22Rv1 (cell line): ENCODE data around the gene OVOL3.

Source experiments
- H3K27ac ChIP-seq: fragments of 450-650 bp; 2 replicates; pipeline ENCODE4 v1.5.1; 2017
- ZFX ChIP-seq: fragments of 450-650 bp; IDR thresholded peaks from 2 replicates; pipeline ENCODE4 v1.6.1; 2017; ENCODE audit warnings: antibody characterized with exemption, borderline replicate concordance
- TF ChIP-seq, protein P1 (sequence below): fragments of 450-650 bp; IDR thresholded peaks from 2 replicates; pipeline ENCODE4 v1.5.1; 2017; ENCODE audit warnings: mild to moderate bottlenecking

OVOL3 gene

DNA sequence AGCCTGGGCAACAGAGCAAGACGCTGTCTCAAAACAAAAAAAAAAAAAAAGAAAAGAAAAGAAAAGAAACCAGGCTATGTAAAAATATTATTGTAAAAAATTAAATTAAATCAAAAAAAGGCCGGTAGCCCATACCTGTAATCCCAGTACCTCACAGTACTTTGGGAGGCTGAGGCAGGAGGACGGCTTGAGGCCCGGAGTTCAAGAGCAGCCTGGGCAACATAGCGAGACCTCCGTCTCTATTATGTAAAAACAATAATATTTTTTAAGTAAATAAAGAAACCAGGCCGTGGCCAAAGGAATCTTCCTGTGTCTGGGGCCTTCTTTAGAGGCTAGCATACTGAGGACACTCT lies 28.2 kb downstream of the OVOL3 start:
- no peak for TF ChIP-seq ZFX
- TF ChIP-seq, protein P1, sequence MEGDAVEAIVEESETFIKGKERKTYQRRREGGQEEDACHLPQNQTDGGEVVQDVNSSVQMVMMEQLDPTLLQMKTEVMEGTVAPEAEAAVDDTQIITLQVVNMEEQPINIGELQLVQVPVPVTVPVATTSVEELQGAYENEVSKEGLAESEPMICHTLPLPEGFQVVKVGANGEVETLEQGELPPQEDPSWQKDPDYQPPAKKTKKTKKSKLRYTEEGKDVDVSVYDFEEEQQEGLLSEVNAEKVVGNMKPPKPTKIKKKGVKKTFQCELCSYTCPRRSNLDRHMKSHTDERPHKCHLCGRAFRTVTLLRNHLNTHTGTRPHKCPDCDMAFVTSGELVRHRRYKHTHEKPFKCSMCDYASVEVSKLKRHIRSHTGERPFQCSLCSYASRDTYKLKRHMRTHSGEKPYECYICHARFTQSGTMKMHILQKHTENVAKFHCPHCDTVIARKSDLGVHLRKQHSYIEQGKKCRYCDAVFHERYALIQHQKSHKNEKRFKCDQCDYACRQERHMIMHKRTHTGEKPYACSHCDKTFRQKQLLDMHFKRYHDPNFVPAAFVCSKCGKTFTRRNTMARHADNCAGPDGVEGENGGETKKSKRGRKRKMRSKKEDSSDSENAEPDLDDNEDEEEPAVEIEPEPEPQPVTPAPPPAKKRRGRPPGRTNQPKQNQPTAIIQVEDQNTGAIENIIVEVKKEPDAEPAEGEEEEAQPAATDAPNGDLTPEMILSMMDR: no peak
- H3K27ac ChIP-seq: peak overlapping the region; percentile 99

DNA sequence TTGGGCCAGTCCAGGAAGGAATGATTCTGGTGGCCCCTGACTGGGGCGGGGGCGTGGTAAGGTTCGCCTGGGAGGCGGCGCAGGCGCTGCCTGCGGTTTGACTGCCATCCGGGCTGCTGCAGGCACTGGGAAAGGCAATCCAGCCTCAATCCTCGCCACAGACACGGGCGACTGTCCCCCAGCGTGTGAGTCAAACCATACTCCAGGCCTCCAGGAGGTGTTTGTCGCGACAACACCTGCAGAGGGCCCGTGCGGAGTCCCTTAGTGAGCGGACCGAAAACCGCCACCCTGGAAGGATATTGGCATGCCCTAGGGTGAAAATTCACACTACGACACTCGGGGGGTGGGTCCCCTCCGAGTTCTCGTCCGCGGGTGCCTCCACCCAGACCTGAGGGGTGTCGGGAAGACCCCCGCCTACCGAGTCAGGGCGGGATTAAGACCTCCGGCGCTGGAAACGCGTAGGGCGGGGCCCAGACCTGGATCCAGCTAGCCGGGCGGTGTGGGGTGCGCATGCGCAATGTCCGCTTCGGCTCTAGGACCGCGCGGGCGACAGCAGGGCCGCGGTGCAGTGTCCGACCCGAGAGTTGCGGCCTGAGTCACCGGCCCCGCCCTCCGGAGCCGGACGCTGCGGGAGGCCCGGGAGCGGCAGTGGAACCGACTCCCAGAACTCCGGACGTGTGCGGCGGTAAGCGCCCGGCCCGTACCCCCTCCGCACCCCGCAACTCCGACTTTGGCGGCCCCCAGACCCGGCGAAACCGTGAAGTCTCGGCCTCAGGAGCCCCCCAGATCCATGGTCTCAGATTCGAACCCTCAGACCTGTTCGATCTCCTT lies 28.7 kb downstream of the OVOL3 start, which contains the start of gene CAPNS1:
TSS of gene CAPNS1 (plus strand) at position 594 of the 831 bp plus-strand sequence. CDS start 946 bp downstream, outside the sequence.
- H3K27ac ChIP-seq: peak within 1 kb of the TSS; percentile 99
- TF ChIP-seq ZFX: no peak
- TF ChIP-seq, protein P1: peak; percentile 18; the same call in 1 of the 2 replicates

DNA sequence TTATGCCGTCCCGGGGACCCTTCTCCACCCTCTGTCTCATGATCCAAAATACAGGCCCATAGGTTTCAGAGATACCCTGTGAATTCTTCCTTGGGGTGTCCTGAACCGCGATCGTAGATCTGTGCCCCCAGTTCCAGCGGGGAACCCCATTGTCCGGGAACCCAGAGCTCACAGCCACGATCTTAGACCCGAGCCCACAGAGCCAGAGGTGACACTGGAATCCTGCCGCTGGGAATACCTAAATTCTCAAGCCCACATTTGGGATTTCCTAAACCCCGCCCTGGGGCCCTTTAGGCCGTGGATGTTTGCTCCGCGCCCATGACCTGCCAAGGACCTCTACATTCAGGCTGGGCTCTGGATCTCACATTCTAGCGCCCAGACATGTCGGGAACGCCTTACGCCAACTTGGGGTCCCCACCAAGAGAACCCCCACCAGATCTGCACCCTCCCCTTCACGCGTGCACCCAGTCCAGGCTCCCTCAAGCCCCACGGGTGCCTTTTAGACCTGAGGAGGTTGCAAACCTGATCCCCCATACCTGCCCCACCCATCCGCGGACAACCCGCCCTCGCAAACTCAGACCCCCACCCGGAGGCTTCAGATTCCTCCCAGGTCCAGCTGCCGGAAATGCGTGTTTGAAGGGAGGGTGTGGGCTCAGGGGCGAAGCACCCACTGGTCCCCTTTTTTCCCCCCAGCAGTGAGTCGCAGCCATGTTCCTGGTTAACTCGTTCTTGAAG lies 29.5 kb downstream of the OVOL3 start:
- H3K27ac ChIP-seq: peak overlapping the region; percentile 99
- TF ChIP-seq ZFX: no peak
- TF ChIP-seq, protein P1: no peak

DNA sequence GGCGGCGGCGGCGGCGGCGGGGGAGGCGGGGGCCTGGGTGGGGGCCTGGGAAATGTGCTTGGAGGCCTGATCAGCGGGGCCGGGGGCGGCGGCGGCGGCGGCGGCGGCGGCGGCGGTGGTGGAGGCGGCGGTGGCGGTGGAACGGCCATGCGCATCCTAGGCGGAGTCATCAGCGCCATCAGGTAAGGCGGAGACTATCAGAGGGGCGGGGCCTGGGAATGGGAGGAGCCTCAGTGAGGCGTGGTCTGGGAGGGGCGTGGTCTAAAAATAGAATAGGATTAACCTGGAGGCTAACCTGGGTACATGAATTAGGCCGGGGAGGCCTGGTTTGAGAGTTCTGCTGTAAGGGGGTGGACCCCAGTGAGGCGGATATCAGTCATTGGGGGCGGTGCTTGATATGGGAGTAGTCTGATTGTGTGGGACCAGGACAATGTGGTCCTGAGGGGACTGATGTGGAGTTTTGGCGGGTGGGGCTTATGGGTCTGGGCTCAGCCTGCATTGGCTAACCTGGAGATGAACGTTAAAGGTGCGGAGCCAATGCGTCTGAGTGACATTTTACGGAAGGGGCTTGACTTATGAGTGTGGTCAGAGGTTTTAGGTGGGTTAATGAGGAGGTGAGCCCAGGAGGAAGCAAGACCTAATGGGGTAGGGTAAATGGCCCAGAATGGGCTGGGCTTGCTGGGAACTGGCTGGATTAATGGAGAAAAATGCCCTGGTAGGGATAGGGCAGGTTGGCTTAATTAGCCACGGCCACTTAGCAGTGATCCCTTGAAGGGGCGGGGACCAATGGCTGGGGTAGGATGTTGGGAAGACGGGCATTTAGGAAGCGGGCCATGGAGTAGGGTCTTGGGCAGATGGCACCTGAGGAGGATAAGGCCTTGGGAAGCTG lies 30.3 kb downstream of the OVOL3 start:
- TF ChIP-seq, protein P1: no peak
- TF ChIP-seq ZFX: no peak
- H3K27ac ChIP-seq: peak overlapping the region; percentile 99

DNA sequence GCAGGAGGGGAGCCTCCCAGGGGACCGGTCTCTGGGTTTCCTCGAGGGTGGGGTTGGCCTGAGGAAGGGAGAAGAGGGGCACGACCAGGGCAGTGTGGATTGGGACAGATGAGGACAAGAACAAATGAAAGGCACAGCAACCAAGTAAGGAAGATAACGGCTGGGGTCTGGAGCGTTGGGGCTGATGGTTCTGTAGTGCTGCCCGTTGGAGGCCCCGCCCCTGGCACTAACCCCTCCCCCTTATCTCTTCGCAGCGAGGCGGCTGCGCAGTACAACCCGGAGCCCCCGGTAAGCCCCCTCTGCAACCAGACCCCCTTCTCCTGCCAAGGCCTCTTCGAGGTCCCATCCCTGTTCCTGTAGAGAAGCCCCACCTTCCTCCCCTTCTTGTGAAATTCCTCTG lies 31.1 kb downstream of the OVOL3 start:
- TF ChIP-seq ZFX: no peak
- TF ChIP-seq, protein P1: no peak
- H3K27ac ChIP-seq: peak overlapping the region; percentile 99

DNA sequence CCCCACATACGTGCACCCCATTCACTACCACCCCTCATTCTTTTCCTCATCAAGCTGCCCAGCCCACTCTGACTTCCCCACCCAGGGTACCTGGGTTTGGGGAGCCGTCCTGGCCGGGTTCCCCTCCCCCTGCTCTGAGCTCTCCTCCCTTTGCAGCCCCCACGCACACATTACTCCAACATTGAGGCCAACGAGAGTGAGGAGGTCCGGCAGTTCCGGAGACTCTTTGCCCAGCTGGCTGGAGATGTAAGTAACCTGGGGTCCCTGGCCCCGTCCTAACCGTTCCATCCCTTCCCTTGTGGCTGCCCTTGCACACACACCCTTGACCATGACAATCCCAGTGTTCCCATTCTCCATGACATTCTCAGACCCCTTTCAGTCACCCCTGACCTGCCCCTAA lies 31.6 kb downstream of the OVOL3 start:
- 0 out of 2 replicates have a peak overlapping the region, but pooled peaks have one; percentile 99 for H3K27ac ChIP-seq
- no peak for TF ChIP-seq ZFX
- TF ChIP-seq, protein P1: no peak
